ENCODE data around the gene SESN2.

The SESN2 gene

GRCh38 chr1:28259252-28259933, at the start of gene SESN2:
Gene SESN2, plus strand, starts transcription at chr1:28259518. Its CDS starts 330 bp downstream, at chr1:28259848.
- peak; percentile 98 for DNase-seq (ENCODE audit: low read depth)

- no peak for DNase-seq (ENCODE audit: low read depth)
Observed at GRCh38 chr1:28209700-28210099, 49.6 kb upstream of the SESN2 start.

- DNase-seq (ENCODE audit: low read depth) = no peak
Observed at GRCh38 chr1:28213315-28213714, 46.0 kb upstream of the SESN2 start.

- no peak for DNase-seq (ENCODE audit: low read depth)
Observed at GRCh38 chr1:28229089-28229488, 30.2 kb upstream of the SESN2 start.

GRCh38 chr1:28229996-28230395, 29.3 kb upstream of the SESN2 start:
- DNase-seq (ENCODE audit: low read depth) = no peak

GRCh38 chr1:28232558-28233263, 26.6 kb upstream of the SESN2 start, which contains the start of gene DNAJC8:
Gene DNAJC8, minus strand, starts transcription at chr1:28233029. Its CDS starts 31 bp downstream, at chr1:28232998.
- peak; percentile 92 for DNase-seq (ENCODE audit: low read depth)

GRCh38 chr1:28233264-28233606, 26.1 kb upstream of the SESN2 start:
- no peak for DNase-seq (ENCODE audit: low read depth)

GRCh38 chr1:28235755-28236655, 23.3 kb upstream of the SESN2 start, which contains the start of gene ATP5IF1:
Gene ATP5IF1, plus strand, starts transcription at chr1:28236124. Its CDS starts 60 bp downstream, at chr1:28236184.
- DNase-seq (ENCODE audit: low read depth) = peak; percentile 85

GRCh38 chr1:28236656-28237322, 22.5 kb upstream of the SESN2 start:
- DNase-seq (ENCODE audit: low read depth) = no peak

GRCh38 chr1:28239004-28239403, 20.3 kb upstream of the SESN2 start:
- DNase-seq (ENCODE audit: low read depth) = no peak

GRCh38 chr1:28240024-28240423, 19.3 kb upstream of the SESN2 start:
- DNase-seq (ENCODE audit: low read depth) = no peak

GRCh38 chr1:28241638-28242241, 17.6 kb upstream of the SESN2 start:
- DNase-seq (ENCODE audit: low read depth) = no peak

- DNase-seq (ENCODE audit: low read depth) = no peak
Observed at GRCh38 chr1:28243685-28244311, 15.5 kb upstream of the SESN2 start.

- no peak for DNase-seq (ENCODE audit: low read depth)
Observed at GRCh38 chr1:28244549-28245251, 14.6 kb upstream of the SESN2 start.

GRCh38 chr1:28246427-28246832, 12.9 kb upstream of the SESN2 start:
- DNase-seq (ENCODE audit: low read depth) = no peak

- no peak for DNase-seq (ENCODE audit: low read depth)
Observed at GRCh38 chr1:28247612-28248272, 11.6 kb upstream of the SESN2 start.

- peak; percentile 66 for DNase-seq (ENCODE audit: low read depth)
Observed at GRCh38 chr1:28248273-28249012, 10.9 kb upstream of the SESN2 start.

- DNase-seq (ENCODE audit: low read depth) = no peak
Observed at GRCh38 chr1:28249013-28249865, 10.1 kb upstream of the SESN2 start.
